GM19099 (cell line): Measurements from ENCODE around the gene GRPEL1.
A peak's percentile ranks its signal among the peaks of the same experiment; 100 is the strongest.

Source experiments
- POLR2A ChIP-seq: IDR thresholded peaks from 3 replicates; pipeline ENCODE4 v1.6.1; 2011; ENCODE audit warnings: low read depth; ENCODE audit not compliant: insufficient read length; ENCODE audit errors: extremely low read depth

The GRPEL1 gene

GRCh38 chr4:7074426-7074825 lies 6.6 kb upstream of the GRPEL1 start:
- TF ChIP-seq POLR2A, result no peak

GRCh38 chr4:7073526-7074390 lies 5.9 kb upstream of the GRPEL1 start:
- TF ChIP-seq POLR2A, result no peak

- no peak for TF ChIP-seq POLR2A
Measured at GRCh38 chr4:7073059-7073458, 5.2 kb upstream of the GRPEL1 start.

- no peak for TF ChIP-seq POLR2A
Measured at GRCh38 chr4:7070729-7071511, 3.1 kb upstream of the GRPEL1 start.

- no peak for TF ChIP-seq POLR2A
Measured at GRCh38 chr4:7068883-7069282, 1.0 kb upstream of the GRPEL1 start.

- TF ChIP-seq POLR2A, result peak; percentile 75
Measured at GRCh38 chr4:7068279-7068842, 497 bp upstream of the GRPEL1 start.

- no peak for TF ChIP-seq POLR2A
Measured at GRCh38 chr4:7067126-7067451, 775 bp downstream of the GRPEL1 start.

- TF ChIP-seq POLR2A, result no peak
Measured at GRCh38 chr4:7066493-7066892, 1.4 kb downstream of the GRPEL1 start.

GRCh38 chr4:7066006-7066405 lies 1.9 kb downstream of the GRPEL1 start:
- no peak for TF ChIP-seq POLR2A

GRCh38 chr4:7063362-7063761 lies 4.5 kb downstream of the GRPEL1 start:
- no peak for TF ChIP-seq POLR2A

GRCh38 chr4:7062816-7063215 lies 5.0 kb downstream of the GRPEL1 start:
- TF ChIP-seq POLR2A, result no peak

- no peak for TF ChIP-seq POLR2A
Measured at GRCh38 chr4:7061815-7062214, 6.0 kb downstream of the GRPEL1 start.

- TF ChIP-seq POLR2A, result no peak
Measured at GRCh38 chr4:7060346-7061150, 7.3 kb downstream of the GRPEL1 start.

GRCh38 chr4:7059662-7060061 lies 8.2 kb downstream of the GRPEL1 start:
- no peak for TF ChIP-seq POLR2A

- no peak for TF ChIP-seq POLR2A
Measured at GRCh38 chr4:7058792-7059191, 9.1 kb downstream of the GRPEL1 start.
